Mammary epithelial cell (primary cell): ENCODE data around the gene LRCH3.

ENCODE experiments used
- CTCF ChIP-seq, 2 donors: IDR thresholded peaks in 1 of 2; conservative IDR thresholded peaks in 1 of 2; 2 replicates each; pipeline ENCODE4 v1.5.1; 2011 to 2012; ENCODE audit warnings: inconsistent platforms in 2 of 2, low read length in 2 of 2, mild to moderate bottlenecking in 2 of 2, control low read depth in 1 of 2, low read depth in 1 of 2; ENCODE audit not compliant: insufficient read depth in 1 of 2; ENCODE audit errors: extremely low read depth in 1 of 2
- EZH2 ChIP-seq: IDR thresholded peaks from 2 replicates; pipeline ENCODE4 v1.6.1; 2012; ENCODE audit warnings: low read length, inconsistent platforms, borderline replicate concordance

- TF ChIP-seq CTCF (conservative IDR thresholded peaks at IDR 0.05 in 1 of 2, IDR thresholded peaks at IDR 0.05 in 1 of 2; ENCODE audit: extremely low read depth in 1 of 2, insufficient read depth in 1 of 2, low read depth in 1 of 2, low read length in 2 of 2) (peak; percentile 4 to 25), EZH2 (no peak)
These were observed 37.8 kb upstream of the LRCH3 start for GRCh38 chr3:197753263-197753662.
